Progenitor cell of endocrine pancreas (in vitro differentiated cells): ENCODE data around the gene TMEM150A. TPM values are rescaled to one million over a fixed set of nuclear protein-coding genes. Genes with fewer than 3 reads are reported as not detected.

Experiments
- DNase-seq: peaks from one replicate; pipeline ENCODE4 v3.0.0; 2021; ENCODE audit warnings: low spot score; ENCODE audit not compliant: unreplicated experiment
- H3K27ac Mint-ChIP-seq: 2 replicates; pipeline ENCODE4 v1.8.0; 2021; ENCODE audit warnings: mild to moderate bottlenecking, moderate library complexity, mixed read lengths
- H3K27me3 Mint-ChIP-seq: 2 replicates; pipeline ENCODE4 v1.8.0; 2021; ENCODE audit warnings: mixed read lengths
- H3K36me3 Mint-ChIP-seq: 2 replicates; pipeline ENCODE4 v1.8.0; 2022; ENCODE audit warnings: mixed read lengths; ENCODE audit not compliant: insufficient read depth
- H3K4me1 Mint-ChIP-seq: 2 replicates; pipeline ENCODE4 v1.8.0; 2021; ENCODE audit warnings: low read depth, mixed read lengths
- H3K4me3 Mint-ChIP-seq: 2 replicates; pipeline ENCODE4 v1.8.0; 2021; ENCODE audit warnings: low read depth, mild to moderate bottlenecking, moderate library complexity, mixed read lengths
- H3K9me3 Mint-ChIP-seq: 2 replicates; pipeline ENCODE4 v1.8.0; 2021; ENCODE audit warnings: low read depth, mixed read lengths
- total RNA-seq: library from RNA; stranded (reverse); gene quantifications from 2 replicates; pipeline ENCODE4 v1.2.1, GENCODE V29; 2021
- TF ChIP-seq, protein P1 (sequence below): fragments of 200-600 bp; sonication (generic); IDR thresholded peaks from one replicate; pipeline ENCODE4 v1.5.0; 2021; ENCODE audit warnings: antibody characterized with exemption, mild to moderate bottlenecking; ENCODE audit not compliant: unreplicated experiment

Gene TMEM150A
- total RNA-seq, 1 donor from 2014 or later, result 26.0 TPM

- H3K9me3 Mint-ChIP-seq, result no peaks in the 10 kb centered on the region
- H3K27ac Mint-ChIP-seq, result no peak overlapping the region
These were observed 23.1 kb downstream of the TMEM150A start for GRCh38 chr2:85579266-85579935.

DNA sequence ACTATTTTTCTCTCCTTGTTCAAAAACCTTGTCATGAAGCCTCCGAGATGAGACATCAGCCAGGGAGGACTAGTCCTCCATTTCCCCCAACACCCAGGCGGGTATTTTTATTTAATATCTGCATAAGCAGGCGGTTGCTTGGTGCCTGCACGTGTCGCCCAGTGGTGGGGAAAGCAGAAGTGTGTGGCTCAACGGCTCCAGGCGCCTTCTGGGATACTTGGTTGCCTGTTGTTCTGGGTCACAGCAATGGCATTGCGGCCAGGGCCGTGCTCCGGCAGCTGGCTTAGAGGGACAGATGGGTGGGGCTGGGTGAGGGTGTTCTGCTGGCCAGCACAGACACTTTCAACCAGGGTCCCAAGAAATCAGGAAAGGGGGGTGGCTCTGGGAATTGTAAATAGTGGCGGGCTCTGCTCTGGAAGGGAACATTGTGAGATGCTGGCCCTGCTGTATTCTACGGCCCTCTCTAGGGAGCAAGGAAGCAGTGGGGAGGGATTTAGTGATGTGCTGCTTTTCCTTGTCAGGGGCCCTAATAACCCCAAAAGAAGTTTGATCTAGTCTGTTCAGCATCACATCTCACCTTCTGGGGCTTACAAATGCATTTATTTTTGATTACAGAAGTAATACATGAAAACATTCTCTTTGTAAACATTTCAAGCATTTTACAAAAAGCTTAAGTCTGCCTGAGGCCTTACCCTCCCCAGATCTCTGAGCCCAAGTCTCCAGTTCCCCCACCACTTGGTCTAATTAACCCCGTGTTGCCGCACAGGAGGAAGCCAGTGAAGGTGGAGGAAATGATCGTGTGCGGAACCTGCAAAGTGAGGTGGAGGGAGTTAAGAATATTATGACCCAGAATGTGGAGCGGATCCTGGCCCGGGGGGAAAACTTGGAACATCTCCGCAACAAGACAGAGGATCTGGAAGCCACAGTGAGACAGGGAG, 24.0 kb downstream of the TMEM150A start:
- Mint-ChIP-seq H3K4me1 (peaks cover 27% of the 10 kb centered on the region), H3K9me3 (no peaks in the 10 kb centered on the region), H3K4me3 (peak overlapping the region; percentile 86), H3K36me3 (peaks cover 14% of the 10 kb centered on the region), H3K27me3 (no peaks in the 10 kb centered on the region), H3K27ac (peak overlapping the region; percentile 96)
- TF ChIP-seq, protein P1, sequence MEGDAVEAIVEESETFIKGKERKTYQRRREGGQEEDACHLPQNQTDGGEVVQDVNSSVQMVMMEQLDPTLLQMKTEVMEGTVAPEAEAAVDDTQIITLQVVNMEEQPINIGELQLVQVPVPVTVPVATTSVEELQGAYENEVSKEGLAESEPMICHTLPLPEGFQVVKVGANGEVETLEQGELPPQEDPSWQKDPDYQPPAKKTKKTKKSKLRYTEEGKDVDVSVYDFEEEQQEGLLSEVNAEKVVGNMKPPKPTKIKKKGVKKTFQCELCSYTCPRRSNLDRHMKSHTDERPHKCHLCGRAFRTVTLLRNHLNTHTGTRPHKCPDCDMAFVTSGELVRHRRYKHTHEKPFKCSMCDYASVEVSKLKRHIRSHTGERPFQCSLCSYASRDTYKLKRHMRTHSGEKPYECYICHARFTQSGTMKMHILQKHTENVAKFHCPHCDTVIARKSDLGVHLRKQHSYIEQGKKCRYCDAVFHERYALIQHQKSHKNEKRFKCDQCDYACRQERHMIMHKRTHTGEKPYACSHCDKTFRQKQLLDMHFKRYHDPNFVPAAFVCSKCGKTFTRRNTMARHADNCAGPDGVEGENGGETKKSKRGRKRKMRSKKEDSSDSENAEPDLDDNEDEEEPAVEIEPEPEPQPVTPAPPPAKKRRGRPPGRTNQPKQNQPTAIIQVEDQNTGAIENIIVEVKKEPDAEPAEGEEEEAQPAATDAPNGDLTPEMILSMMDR, result no peak
- DNase-seq, result no peak

More at GRCh38 chr2:85579266-85579935, 23.1 kb downstream of the TMEM150A start:
- TF ChIP-seq, protein P1, result no peak
- H3K27me3 Mint-ChIP-seq, result no peaks in the 10 kb centered on the region
- H3K4me3 Mint-ChIP-seq, result peak overlapping the region; percentile 86
- no peak for DNase-seq
- peaks cover 27% of the 10 kb centered on the region for H3K4me1 Mint-ChIP-seq
- H3K36me3 Mint-ChIP-seq, result peaks cover 15% of the 10 kb centered on the region

DNA sequence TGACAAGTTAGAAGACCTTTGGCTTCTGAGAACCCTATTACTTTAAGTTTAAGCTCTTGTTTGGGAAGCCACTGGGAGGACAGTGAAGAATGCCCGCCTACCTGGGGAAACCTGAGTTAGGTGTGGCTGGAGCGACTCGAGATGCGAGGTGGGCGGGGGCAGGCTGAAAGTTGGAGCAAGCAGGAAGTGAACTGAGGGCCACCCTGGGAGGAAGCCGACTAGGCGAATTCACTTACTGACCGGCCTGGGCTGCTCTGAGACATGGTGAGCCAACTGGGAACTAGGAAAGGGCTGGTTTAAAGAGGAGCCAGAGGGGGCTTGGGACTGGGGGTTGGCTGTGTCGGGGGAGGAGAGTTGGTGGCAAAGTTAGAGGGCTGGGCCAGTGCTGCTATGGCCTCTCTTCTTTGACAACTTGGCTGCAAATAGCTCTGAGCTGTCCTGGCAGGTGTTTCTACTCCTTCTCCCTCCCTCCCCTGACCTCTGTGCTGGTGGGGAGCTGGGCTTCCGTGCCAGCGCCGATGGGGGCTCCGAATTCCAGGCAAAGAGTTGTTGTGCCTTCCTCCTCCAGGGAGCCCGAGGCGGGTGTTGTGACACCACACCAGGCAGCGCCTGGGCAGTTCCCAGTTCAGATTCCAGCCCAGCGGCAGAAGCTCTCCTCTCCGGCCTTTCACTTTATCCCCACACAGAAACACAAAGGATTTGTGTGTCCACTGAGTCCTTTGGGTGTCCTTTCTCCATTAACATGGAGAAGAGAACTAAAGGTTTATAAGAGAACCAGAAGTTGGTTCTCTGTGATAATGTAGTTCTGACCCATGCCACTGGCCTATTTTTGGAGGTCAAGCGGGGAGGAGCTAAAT, 24.9 kb downstream of the TMEM150A start, which contains the start of gene VAMP8:
Gene VAMP8 (plus strand): TSS at position 201 of the 857 bp plus-strand sequence. CDS start 61 bp downstream, at position 262.
- H3K4me1 Mint-ChIP-seq, result peaks cover 27% of the 10 kb centered on the region
- TF ChIP-seq, protein P1, result no peak
- H3K4me3 Mint-ChIP-seq, result peak within 1 kb of the TSS; percentile 86
- no peaks in the 10 kb centered on the region for H3K27me3 Mint-ChIP-seq
- H3K27ac Mint-ChIP-seq, result peak within 1 kb of the TSS; percentile 96
- no peak for DNase-seq
- no peaks in the 10 kb centered on the region for H3K9me3 Mint-ChIP-seq
- peaks cover 12% of the 10 kb centered on the region for H3K36me3 Mint-ChIP-seq

GRCh38 chr2:85577063-85577385, 25.5 kb downstream of the TMEM150A start:
- peaks cover 9% of the 10 kb centered on the region for H3K36me3 Mint-ChIP-seq
- H3K4me3 Mint-ChIP-seq, result peak overlapping the region; percentile 86
- no peak for DNase-seq
- H3K27ac Mint-ChIP-seq, result peak overlapping the region; percentile 96
- TF ChIP-seq, protein P1, result no peak
- no peaks in the 10 kb centered on the region for H3K9me3 Mint-ChIP-seq
- H3K27me3 Mint-ChIP-seq, result no peaks in the 10 kb centered on the region
- peaks cover 27% of the 10 kb centered on the region for H3K4me1 Mint-ChIP-seq
